ENCODE measurements around the gene DNPH1.

The DNPH1 gene

DNA sequence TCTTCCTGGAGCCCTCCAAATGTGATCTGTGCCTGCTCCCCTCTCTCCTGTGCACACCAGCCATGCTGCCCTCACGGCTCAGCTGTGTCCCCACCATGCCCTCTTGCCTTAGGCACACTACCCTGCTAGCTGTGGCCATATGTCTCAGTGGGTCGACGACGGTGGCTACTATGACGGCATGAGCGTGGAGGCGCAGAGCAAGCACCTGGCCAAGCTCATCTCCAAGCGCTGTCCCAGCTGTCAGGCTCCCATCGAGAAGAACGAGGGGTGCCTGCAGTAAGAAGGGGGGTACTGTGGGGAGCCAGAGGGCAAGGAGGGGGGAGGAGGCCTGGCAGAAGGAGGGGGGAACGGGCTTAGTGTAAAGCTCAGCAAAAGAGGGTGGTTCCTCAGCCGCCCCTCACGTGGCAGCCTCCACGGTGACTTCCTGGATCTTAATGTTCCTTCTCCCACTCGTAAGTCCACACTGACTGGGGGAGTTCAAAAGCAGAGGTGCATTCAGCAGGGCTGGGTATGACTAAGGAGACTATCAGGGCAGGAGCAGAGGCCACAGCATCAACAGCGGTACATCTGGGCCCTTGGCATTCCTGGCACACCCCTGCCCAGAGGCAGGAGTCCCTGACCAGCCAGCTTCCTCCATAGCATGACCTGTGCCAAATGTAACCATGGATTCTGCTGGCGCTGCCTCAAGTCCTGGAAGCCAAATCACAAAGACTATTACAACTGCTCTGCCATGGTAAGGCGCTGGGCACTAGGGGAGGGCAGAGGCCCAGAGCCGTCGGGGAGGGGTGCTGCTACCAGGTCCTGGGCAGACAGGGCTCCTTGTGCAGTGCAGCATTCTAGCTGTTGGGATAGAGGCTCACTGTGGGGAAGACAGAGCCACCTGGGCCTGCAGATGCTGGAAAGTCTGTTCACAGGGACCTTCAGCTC is 8.0 kb downstream of the DNPH1 start:
- Histone ChIP-seq H3K27ac (ENCODE audit: extremely low read depth, low read depth, low read length) (no peak overlapping the region), H3K4me1 (ENCODE audit: control insufficient read depth, insufficient read depth, low read length) (no peaks in the 10 kb centered on the region), H3K4me3 (ENCODE audit: low read depth, low read length) (no peak overlapping the region), H3K9me3 (ENCODE audit: control insufficient read depth, insufficient read depth, low read depth, low read length) (no peaks in the 10 kb centered on the region), H3K36me3 (ENCODE audit: control insufficient read depth in 2 of 2, insufficient read depth in 1 of 2, low read length in 2 of 2) (peaks cover 0 to 33% of the 10 kb centered on the region in 2 experiments; a peak in 1 of 3 replicates)
- CTCF ChIA-PET = interaction anchor here (0.7 to 2.5 kb wide), 3 partner anchors 8 to 227 kb away, joined by 3 to 21 read pairs (median 4); partner anchors contain the start of gene DNPH1
- POLR2A ChIA-PET = interaction anchor here (0.6 to 3.2 kb wide), 5 partner anchors 8 to 247 kb away, joined by 4 to 16 read pairs (median 5); partner anchors contain the start of gene DNPH1
- peak; percentile 67; the same call in 1 of the 2 replicates for TF ChIP-seq ZNF600 (tag by site-specific recombination; IDR thresholded peaks at IDR 0.05)
- TF ChIP-seq ZFHX2 (tag by site-specific recombination; conservative IDR thresholded peaks at IDR 0.05) = peak; percentile 50; the same call in 1 of the 2 replicates
- TF ChIP-seq, protein P1, sequence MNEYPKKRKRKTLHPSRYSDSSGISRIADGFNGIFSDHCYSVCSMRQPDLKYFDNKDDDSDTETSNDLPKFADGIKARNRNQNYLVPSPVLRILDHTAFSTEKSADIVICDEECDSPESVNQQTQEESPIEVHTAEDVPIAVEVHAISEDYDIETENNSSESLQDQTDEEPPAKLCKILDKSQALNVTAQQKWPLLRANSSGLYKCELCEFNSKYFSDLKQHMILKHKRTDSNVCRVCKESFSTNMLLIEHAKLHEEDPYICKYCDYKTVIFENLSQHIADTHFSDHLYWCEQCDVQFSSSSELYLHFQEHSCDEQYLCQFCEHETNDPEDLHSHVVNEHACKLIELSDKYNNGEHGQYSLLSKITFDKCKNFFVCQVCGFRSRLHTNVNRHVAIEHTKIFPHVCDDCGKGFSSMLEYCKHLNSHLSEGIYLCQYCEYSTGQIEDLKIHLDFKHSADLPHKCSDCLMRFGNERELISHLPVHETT (tag by site-specific recombination; IDR thresholded peaks at IDR 0.05) = no peak
- peak; percentile 58 for TF ChIP-seq EGR2 (tag by site-specific recombination; IDR thresholded peaks at IDR 0.05; ENCODE audit: low read depth)

DNA sequence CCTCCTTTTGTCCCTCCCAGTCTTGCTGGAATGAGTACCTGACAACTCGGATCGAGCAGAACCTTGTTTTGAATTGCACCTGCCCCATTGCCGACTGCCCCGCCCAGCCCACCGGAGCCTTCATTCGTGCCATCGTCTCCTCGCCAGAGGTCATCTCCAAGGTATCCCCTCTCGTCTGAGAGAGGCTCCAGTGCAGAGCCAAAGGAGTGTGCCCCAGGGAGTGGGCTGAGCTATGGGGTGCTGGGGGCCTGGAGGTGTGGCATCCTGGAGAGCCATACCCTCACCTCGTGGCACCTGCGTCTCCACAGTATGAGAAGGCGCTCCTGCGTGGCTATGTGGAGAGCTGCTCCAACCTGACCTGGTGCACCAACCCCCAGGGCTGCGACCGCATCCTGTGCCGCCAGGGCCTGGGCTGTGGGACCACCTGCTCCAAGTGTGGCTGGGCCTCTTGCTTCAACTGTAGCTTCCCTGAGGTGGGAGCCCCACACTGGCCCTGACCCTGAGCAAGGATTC is 8.8 kb downstream of the DNPH1 start:
- no peaks in the 10 kb centered on the region for H3K9me3 ChIP-seq (ENCODE audit: control insufficient read depth, insufficient read depth, low read depth, low read length)
- POLR2A ChIA-PET = interaction anchor here (0.6 to 3.2 kb wide), 5 partner anchors 9 to 247 kb away, joined by 4 to 16 read pairs (median 5); partner anchors contain the start of gene DNPH1

DNA sequence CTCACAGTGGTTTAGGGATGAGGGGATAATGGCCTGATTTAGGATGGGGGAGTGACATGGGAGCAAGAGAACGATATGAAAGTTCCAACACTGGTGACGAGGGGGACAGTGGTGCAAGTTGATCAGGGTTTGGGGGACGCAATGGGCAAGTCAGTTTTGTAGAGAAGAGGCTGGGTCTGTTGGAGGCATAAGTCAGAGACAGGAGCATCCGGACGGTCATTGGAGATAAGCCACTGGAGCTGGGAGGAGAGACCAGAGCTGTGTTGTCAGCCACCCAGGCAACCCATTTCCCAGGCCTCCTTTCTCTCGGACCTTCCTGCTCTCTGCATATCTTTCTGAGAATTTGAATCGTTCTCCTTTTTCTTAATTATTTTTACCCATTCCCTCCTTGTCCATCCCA is 9.5 kb downstream of the DNPH1 start:
- Histone ChIP-seq H3K27ac (ENCODE audit: extremely low read depth, low read depth, low read length) (no peak overlapping the region), H3K4me3 (ENCODE audit: low read depth, low read length) (no peak overlapping the region), H3K36me3 (ENCODE audit: control insufficient read depth in 2 of 2, insufficient read depth in 1 of 2, low read length in 2 of 2) (peaks cover 0 to 28% of the 10 kb centered on the region in 2 experiments; a peak in 2 of 3 replicates), H3K4me1 (ENCODE audit: control insufficient read depth, insufficient read depth, low read length) (no peaks in the 10 kb centered on the region), H3K9me3 (ENCODE audit: control insufficient read depth, insufficient read depth, low read depth, low read length) (no peaks in the 10 kb centered on the region)
- CTCF ChIA-PET = interaction anchor here (0.6 to 2.5 kb wide), 3 partner anchors 10 to 872 kb away, joined by 3 to 21 read pairs (median 3); partner anchors contain the start of gene DNPH1
- POLR2A ChIA-PET = interaction anchor here (0.6 to 3.2 kb wide), 3 partner anchors 10 to 266 kb away, joined by 3 to 16 read pairs (median 5); partner anchors contain the start of gene DNPH1
- TF ChIP-seq ZNF473 (tag by site-specific recombination; IDR thresholded peaks at IDR 0.05) (no peak), KLF7 (tag by site-specific recombination; IDR thresholded peaks at IDR 0.05; ENCODE audit: borderline replicate concordance) (no peak), TCF7L2 (IDR thresholded peaks at IDR 0.05; ENCODE audit: borderline replicate concordance, low read depth, low read length) (no peak), HOXC10 (CRISPR knock-in tag; IDR thresholded peaks at IDR 0.05) (no peak), ZBTB20 (tag by site-specific recombination; IDR thresholded peaks at IDR 0.05) (no peak), ZNF610 (tag by site-specific recombination; IDR thresholded peaks at IDR 0.05; ENCODE audit: borderline replicate concordance) (no peak), ZSCAN30 (tag by site-specific recombination; IDR thresholded peaks at IDR 0.05) (no peak), KLF1 (tag by site-specific recombination; IDR thresholded peaks at IDR 0.05) (no peak), GFI1B (tag by site-specific recombination; IDR thresholded peaks at IDR 0.05) (no peak), ZNF223 (tag by site-specific recombination; IDR thresholded peaks at IDR 0.05) (no peak), ZNF132 (tag by site-specific recombination; IDR thresholded peaks at IDR 0.05; ENCODE audit: borderline replicate concordance) (no peak), MEIS1 (CRISPR knock-in tag; IDR thresholded peaks at IDR 0.05; ENCODE audit: borderline replicate concordance) (no peak), ZNF792 (tag by site-specific recombination; IDR thresholded peaks at IDR 0.05) (no peak), ZNF354C (tag by site-specific recombination; IDR thresholded peaks at IDR 0.05; ENCODE audit: borderline replicate concordance, low read depth) (no peak), TRIM28 (IDR thresholded peaks at IDR 0.05; ENCODE audit: borderline replicate concordance, low read length) (no peak)
- TF ChIP-seq, protein P2, sequence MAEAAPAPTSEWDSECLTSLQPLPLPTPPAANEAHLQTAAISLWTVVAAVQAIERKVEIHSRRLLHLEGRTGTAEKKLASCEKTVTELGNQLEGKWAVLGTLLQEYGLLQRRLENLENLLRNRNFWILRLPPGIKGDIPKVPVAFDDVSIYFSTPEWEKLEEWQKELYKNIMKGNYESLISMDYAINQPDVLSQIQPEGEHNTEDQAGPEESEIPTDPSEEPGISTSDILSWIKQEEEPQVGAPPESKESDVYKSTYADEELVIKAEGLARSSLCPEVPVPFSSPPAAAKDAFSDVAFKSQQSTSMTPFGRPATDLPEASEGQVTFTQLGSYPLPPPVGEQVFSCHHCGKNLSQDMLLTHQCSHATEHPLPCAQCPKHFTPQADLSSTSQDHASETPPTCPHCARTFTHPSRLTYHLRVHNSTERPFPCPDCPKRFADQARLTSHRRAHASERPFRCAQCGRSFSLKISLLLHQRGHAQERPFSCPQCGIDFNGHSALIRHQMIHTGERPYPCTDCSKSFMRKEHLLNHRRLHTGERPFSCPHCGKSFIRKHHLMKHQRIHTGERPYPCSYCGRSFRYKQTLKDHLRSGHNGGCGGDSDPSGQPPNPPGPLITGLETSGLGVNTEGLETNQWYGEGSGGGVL (tag by site-specific recombination; IDR thresholded peaks at IDR 0.05) = no peak

More for the DNA sequence above, 8.8 kb downstream of the DNPH1 start:
- Histone ChIP-seq H3K4me1 (ENCODE audit: control insufficient read depth, insufficient read depth, low read length) (no peaks in the 10 kb centered on the region), H3K36me3 (ENCODE audit: control insufficient read depth in 2 of 2, insufficient read depth in 1 of 2, low read length in 2 of 2) (peaks cover 0 to 30% of the 10 kb centered on the region in 2 experiments; a peak in 1 of 3 replicates), H3K27ac (ENCODE audit: extremely low read depth, low read depth, low read length) (no peak overlapping the region), H3K4me3 (ENCODE audit: low read depth, low read length) (no peak overlapping the region)
- no peak for TF ChIP-seq ZBTB8A (tag by site-specific recombination; IDR thresholded peaks at IDR 0.05)
- TF ChIP-seq OSR2 (tag by site-specific recombination; IDR thresholded peaks at IDR 0.05) = no peak
- TF ChIP-seq ZNF596 (tag by site-specific recombination; IDR thresholded peaks at IDR 0.05) = no peak
- no peak for TF ChIP-seq ZNF777 (tag by site-specific recombination; IDR thresholded peaks at IDR 0.05; ENCODE audit: borderline replicate concordance)
- TF ChIP-seq ZNF274 (IDR thresholded peaks at IDR 0.05; ENCODE audit: low read length) = no peak
- no peak for TF ChIP-seq ZNF274 (tag by site-specific recombination; IDR thresholded peaks at IDR 0.05; ENCODE audit: borderline replicate concordance)
- no peak for TF ChIP-seq ZNF121 (tag by site-specific recombination; IDR thresholded peaks at IDR 0.05)
- no peak for TF ChIP-seq ZNF311 (tag by site-specific recombination; IDR thresholded peaks at IDR 0.05; ENCODE audit: borderline replicate concordance)
- CTCF ChIA-PET = interaction anchor here (0.6 to 2.5 kb wide), 4 partner anchors 9 to 872 kb away, joined by 3 to 21 read pairs (median 3); partner anchors contain the start of gene DNPH1

Data from HEK293 (cell line).